Neural cell (in vitro differentiated cells): Measurements from ENCODE around the gene SASH3. TPM values are rescaled to one million over a fixed set of nuclear protein-coding genes. Genes with fewer than 3 reads are reported as not detected.

Source experiments
- H2AFZ ChIP-seq: fragments of 200-600, 300-800 bp; sonication (generic), shearing (Covaris generic); 2 replicates; pipeline ENCODE4 v1.6.0; 2014; ENCODE audit warnings: low read depth, mild to moderate bottlenecking, antibody characterized with exemption, low read length, moderate library complexity
- H3F3A ChIP-seq: fragments of 200-600 bp; shearing (Covaris generic); 2 replicates; pipeline ENCODE4 v1.6.1; 2016; ENCODE audit warnings: mild to moderate bottlenecking, moderate library complexity, mixed read lengths, antibody characterized with exemption, low read length; ENCODE audit not compliant: insufficient read depth, poor library complexity, severe bottlenecking
- H3K27ac ChIP-seq: fragments of 200-600, 300-800 bp; sonication (generic), shearing (Covaris generic); 2 replicates; pipeline ENCODE4 v1.5.1; 2014; ENCODE audit warnings: mild to moderate bottlenecking, low read length, moderate library complexity
- H3K27me3 ChIP-seq: fragments of 300-800, 200-600 bp; sonication (generic), shearing (Covaris generic); 2 replicates; pipeline ENCODE4 v1.6.0; 2014; ENCODE audit warnings: mild to moderate bottlenecking, low read depth, low read length, moderate library complexity; ENCODE audit not compliant: insufficient read depth
- H3K36me3 ChIP-seq: fragments of 300-800, 200-600 bp; sonication (generic), shearing (Covaris generic); 2 replicates; pipeline ENCODE4 v1.5.1; 2014; ENCODE audit warnings: mild to moderate bottlenecking, antibody characterized with exemption, low read length, moderate library complexity; ENCODE audit not compliant: insufficient read depth
- H3K4me2 ChIP-seq: fragments of 300-800, 200-600 bp; sonication (generic), shearing (Covaris generic); 2 replicates; pipeline ENCODE4 v1.6.0; 2014; ENCODE audit warnings: mild to moderate bottlenecking, low read length
- H3K4me3 ChIP-seq: fragments of 300-800, 200-600 bp; sonication (generic), shearing (Covaris generic); 2 replicates; pipeline ENCODE4 v1.5.1; 2014; ENCODE audit warnings: mild to moderate bottlenecking, low read length, moderate library complexity
- H3K79me2 ChIP-seq: fragments of 200-600 bp; shearing (Covaris generic); replicated peaks from 2 replicates; pipeline ENCODE4 v1.6.0; 2014; ENCODE audit warnings: mild to moderate bottlenecking, low read length, moderate library complexity; ENCODE audit not compliant: insufficient read depth
- H3K9ac ChIP-seq: fragments of 300-800, 200-600 bp; sonication (generic), shearing (Covaris generic); 2 replicates; pipeline ENCODE4 v1.6.1; 2016; ENCODE audit warnings: mild to moderate bottlenecking, low read length, mixed read lengths
- H3K9me2 ChIP-seq: fragments of 200-600 bp; shearing (Covaris generic); 2 replicates; pipeline ENCODE4 v1.6.1; 2016; ENCODE audit warnings: mild to moderate bottlenecking, low read length, mixed read lengths; ENCODE audit not compliant: insufficient read depth
- H3K9me3 ChIP-seq: fragments of 200-600, 300-800 bp; sonication (generic), shearing (Covaris generic); 2 replicates; pipeline ENCODE4 v1.6.1; 2016; ENCODE audit warnings: mild to moderate bottlenecking, mixed run types, low read length, moderate library complexity, mixed read lengths
- H4K20me1 ChIP-seq: fragments of 200-600 bp; shearing (Covaris generic); 2 replicates; pipeline ENCODE4 v1.6.1; 2016; ENCODE audit warnings: mild to moderate bottlenecking, mixed run types; ENCODE audit not compliant: insufficient read depth
- EP300 ChIP-seq: fragments of 450-650 bp; conservative IDR thresholded peaks from 2 replicates; pipeline ENCODE4 v1.6.1; 2014; ENCODE audit warnings: antibody characterized with exemption, mild to moderate bottlenecking, moderate library complexity; ENCODE audit not compliant: poor library complexity, severe bottlenecking
- MXI1 ChIP-seq: fragments of 450-650 bp; conservative IDR thresholded peaks from 2 replicates; pipeline ENCODE4 v1.6.1; 2014; ENCODE audit warnings: antibody characterized with exemption, mild to moderate bottlenecking; ENCODE audit not compliant: poor library complexity, severe bottlenecking
- POLR2AphosphoS5 ChIP-seq: IDR thresholded peaks from 2 replicates; pipeline ENCODE4 v1.6.1; 2012
- RAD21 ChIP-seq: fragments of 450-650 bp; conservative IDR thresholded peaks from 2 replicates; pipeline ENCODE4 v1.6.1; 2014; ENCODE audit warnings: antibody characterized with exemption, mild to moderate bottlenecking, moderate library complexity
- SMC3 ChIP-seq: fragments of 450-650 bp; conservative IDR thresholded peaks from 2 replicates; pipeline ENCODE4 v1.6.1; 2014; ENCODE audit warnings: antibody characterized with exemption, mild to moderate bottlenecking, moderate library complexity; ENCODE audit not compliant: poor library complexity
- TAF1 ChIP-seq: IDR thresholded peaks from 2 replicates; pipeline ENCODE4 v1.6.1; 2012; ENCODE audit warnings: low read depth
- polyA plus RNA-seq: library from polyadenylated mRNA; depleted of rRNA; stranded (reverse); fragments of >200 nt; gene quantifications from 2 replicates; pipeline ENCODE4 v1.2.3, GENCODE V29; 2014
- TF ChIP-seq, protein P1 (sequence below): IDR thresholded peaks from 2 replicates; pipeline ENCODE4 v1.6.1; 2012; ENCODE audit warnings: borderline replicate concordance
- TF ChIP-seq, protein P2 (sequence below): fragments of 450-650 bp; IDR thresholded peaks from 2 replicates; pipeline ENCODE4 v1.5.1; 2014; ENCODE audit warnings: antibody characterized with exemption, mild to moderate bottlenecking, moderate library complexity; ENCODE audit not compliant: poor library complexity, severe bottlenecking

The SASH3 gene
- polyA plus RNA-seq, 1 donor from 2014 or later = not detected

DNA sequence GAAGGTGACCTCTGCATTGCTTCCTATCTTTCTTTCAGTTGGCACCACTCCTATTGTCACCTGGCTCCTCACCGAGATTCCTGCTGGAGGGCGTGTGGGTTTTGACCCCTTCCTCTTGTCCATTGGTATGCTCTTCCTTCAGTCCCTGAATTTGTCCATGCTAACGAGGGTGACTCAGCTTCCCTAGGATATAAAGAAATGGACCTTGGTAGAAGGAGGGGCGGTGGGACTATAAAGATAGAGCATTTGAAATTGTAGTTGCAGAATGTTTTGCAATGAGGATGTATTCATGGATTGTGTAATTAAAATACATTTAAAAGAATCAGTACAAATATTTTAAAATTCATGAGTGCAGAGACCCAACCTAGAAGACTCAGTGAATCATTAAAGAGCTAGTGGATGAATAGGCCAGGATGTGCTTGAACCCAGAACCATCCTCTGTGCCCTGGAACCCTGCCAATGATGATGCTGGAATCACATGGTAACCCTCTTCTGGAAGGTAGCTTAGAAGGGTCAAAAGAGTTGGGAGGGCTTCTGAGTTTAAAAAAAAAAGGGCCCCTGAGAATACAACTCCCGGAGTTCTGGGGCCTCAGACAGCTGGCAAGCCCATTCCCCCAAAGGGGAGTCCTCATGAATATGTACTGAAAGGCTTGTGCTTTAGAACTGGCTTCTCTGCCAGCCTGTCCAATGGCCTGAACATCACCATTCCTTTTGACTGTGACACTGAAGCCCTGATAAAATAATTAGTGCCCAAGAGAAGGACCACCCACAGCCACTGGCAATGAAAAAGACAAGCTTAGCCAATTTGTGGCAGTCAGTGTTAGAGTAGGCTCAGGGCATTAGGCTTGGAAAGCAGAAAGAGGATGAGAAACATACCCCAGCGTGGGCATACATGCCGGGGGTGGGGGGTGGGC is 32.9 kb upstream of the SASH3 start:
- no peak overlapping the region for H3K4me2 ChIP-seq
- H3F3A ChIP-seq = no peaks in the 10 kb centered on the region
- H3K27ac ChIP-seq = no peak overlapping the region
- H4K20me1 ChIP-seq = no peaks in the 10 kb centered on the region
- H3K36me3 ChIP-seq = no peaks in the 10 kb centered on the region
- H3K79me2 ChIP-seq = no peaks in the 10 kb centered on the region
- no peaks in the 10 kb centered on the region for H3K9me2 ChIP-seq
- H3K4me3 ChIP-seq = no peak overlapping the region
- TF ChIP-seq MXI1 = no peak
- no peak for TF ChIP-seq SMC3
- TF ChIP-seq, protein P1, sequence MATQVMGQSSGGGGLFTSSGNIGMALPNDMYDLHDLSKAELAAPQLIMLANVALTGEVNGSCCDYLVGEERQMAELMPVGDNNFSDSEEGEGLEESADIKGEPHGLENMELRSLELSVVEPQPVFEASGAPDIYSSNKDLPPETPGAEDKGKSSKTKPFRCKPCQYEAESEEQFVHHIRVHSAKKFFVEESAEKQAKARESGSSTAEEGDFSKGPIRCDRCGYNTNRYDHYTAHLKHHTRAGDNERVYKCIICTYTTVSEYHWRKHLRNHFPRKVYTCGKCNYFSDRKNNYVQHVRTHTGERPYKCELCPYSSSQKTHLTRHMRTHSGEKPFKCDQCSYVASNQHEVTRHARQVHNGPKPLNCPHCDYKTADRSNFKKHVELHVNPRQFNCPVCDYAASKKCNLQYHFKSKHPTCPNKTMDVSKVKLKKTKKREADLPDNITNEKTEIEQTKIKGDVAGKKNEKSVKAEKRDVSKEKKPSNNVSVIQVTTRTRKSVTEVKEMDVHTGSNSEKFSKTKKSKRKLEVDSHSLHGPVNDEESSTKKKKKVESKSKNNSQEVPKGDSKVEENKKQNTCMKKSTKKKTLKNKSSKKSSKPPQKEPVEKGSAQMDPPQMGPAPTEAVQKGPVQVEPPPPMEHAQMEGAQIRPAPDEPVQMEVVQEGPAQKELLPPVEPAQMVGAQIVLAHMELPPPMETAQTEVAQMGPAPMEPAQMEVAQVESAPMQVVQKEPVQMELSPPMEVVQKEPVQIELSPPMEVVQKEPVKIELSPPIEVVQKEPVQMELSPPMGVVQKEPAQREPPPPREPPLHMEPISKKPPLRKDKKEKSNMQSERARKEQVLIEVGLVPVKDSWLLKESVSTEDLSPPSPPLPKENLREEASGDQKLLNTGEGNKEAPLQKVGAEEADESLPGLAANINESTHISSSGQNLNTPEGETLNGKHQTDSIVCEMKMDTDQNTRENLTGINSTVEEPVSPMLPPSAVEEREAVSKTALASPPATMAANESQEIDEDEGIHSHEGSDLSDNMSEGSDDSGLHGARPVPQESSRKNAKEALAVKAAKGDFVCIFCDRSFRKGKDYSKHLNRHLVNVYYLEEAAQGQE = no peak
- TF ChIP-seq POLR2AphosphoS5 = no peak
- no peaks in the 10 kb centered on the region for H3K27me3 ChIP-seq
- no peaks in the 10 kb centered on the region for H3K9me3 ChIP-seq
- H3K9ac ChIP-seq = no peak overlapping the region
- no peak overlapping the region for H2AFZ ChIP-seq

DNA sequence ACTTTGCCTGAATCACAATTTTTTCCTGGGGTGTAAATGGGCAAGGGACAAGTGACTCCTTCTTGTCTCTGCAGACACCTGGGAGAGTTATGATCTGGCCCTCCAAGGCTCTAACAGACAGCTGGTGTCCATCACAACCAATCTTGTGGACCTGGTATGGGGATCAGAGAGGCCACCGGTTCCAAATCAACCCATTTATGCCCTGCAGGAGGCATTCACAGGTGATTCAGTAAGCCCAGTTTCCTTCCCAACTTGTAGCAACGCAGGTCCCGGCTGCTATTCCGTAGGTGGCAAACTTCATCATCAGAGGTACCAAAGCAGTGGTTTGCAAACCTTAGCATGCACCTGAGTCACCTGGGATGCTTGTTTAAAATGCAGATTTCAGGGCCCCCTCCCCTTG is 32.2 kb upstream of the SASH3 start:
- Histone ChIP-seq H3K9ac (no peak overlapping the region), H3K27me3 (no peaks in the 10 kb centered on the region), H2AFZ (no peak overlapping the region), H3K36me3 (no peaks in the 10 kb centered on the region), H3K9me2 (no peaks in the 10 kb centered on the region), H3K4me3 (no peak overlapping the region), H4K20me1 (no peaks in the 10 kb centered on the region), H3F3A (no peaks in the 10 kb centered on the region), H3K27ac (no peak overlapping the region), H3K4me2 (no peak overlapping the region), H3K79me2 (no peaks in the 10 kb centered on the region), H3K9me3 (no peaks in the 10 kb centered on the region)
- TF ChIP-seq POLR2AphosphoS5 (no peak), MXI1 (no peak), TAF1 (no peak), SMC3 (no peak), RAD21 (no peak), EP300 (no peak)
- TF ChIP-seq, protein P2, sequence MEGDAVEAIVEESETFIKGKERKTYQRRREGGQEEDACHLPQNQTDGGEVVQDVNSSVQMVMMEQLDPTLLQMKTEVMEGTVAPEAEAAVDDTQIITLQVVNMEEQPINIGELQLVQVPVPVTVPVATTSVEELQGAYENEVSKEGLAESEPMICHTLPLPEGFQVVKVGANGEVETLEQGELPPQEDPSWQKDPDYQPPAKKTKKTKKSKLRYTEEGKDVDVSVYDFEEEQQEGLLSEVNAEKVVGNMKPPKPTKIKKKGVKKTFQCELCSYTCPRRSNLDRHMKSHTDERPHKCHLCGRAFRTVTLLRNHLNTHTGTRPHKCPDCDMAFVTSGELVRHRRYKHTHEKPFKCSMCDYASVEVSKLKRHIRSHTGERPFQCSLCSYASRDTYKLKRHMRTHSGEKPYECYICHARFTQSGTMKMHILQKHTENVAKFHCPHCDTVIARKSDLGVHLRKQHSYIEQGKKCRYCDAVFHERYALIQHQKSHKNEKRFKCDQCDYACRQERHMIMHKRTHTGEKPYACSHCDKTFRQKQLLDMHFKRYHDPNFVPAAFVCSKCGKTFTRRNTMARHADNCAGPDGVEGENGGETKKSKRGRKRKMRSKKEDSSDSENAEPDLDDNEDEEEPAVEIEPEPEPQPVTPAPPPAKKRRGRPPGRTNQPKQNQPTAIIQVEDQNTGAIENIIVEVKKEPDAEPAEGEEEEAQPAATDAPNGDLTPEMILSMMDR = no peak
